Ovary (tissue), 9 donors: Measurements from ENCODE around the gene ZSCAN10. TPM values are rescaled to one million over a fixed set of nuclear protein-coding genes. Genes with fewer than 3 reads are reported as not detected.

Experiments
- DNase-seq, 5 donors: peaks; one replicate each; pipeline ENCODE4 v3.0.0-alpha.2; 2019 to 2020
- H3K27ac ChIP-seq, 2 donors: fragments of 200-600 bp; one replicate each; pipeline versions ENCODE4 v1.5.1 to v1.8.0; 2019 to 2022
- H3K27me3 ChIP-seq: fragments of 200-600 bp; one replicate; pipeline ENCODE4 v1.8.0; 2022
- H3K36me3 ChIP-seq: fragments of 200-600 bp; sonication (generic); one replicate; pipeline ENCODE4 v1.5.1; 2019
- H3K4me1 ChIP-seq: one replicate; pipeline ENCODE4 v1.8.1; 2013; ENCODE audit warnings: mild to moderate bottlenecking, moderate library complexity; ENCODE audit not compliant: insufficient read depth
- H3K4me3 ChIP-seq: fragments of 200-600 bp; sonication (generic); one replicate; pipeline ENCODE4 v1.5.1; 2017
- H3K9me3 ChIP-seq, 2 donors: fragments of 200-600 bp in 1 of 2; sonication (generic) in 1 of 2; one replicate each; pipeline versions ENCODE4 v1.5.1 to v1.8.1; 2013 to 2019; ENCODE audit warnings: mild to moderate bottlenecking in 1 of 2, moderate library complexity in 1 of 2
- CTCF ChIP-seq, 3 donors: fragments of 450-650 bp in 2 of 3; fragments of 200-600 bp in 1 of 3; IDR thresholded peaks; one replicate each; pipeline versions ENCODE4 v1.5.1 to v1.8.0; 2016 to 2022; ENCODE audit warnings: antibody characterized with exemption in 3 of 3, mild to moderate bottlenecking in 1 of 3
- EP300 ChIP-seq: sonication (generic); formaldehyde crosslinking; IDR thresholded peaks from one replicate; pipeline ENCODE4 v1.6.1; 2017; ENCODE audit warnings: antibody characterized with exemption
- POLR2A ChIP-seq: fragments of 450-650 bp; IDR thresholded peaks from one replicate; pipeline ENCODE4 v1.6.1; 2017; ENCODE audit warnings: antibody characterized with exemption, mild to moderate bottlenecking, moderate library complexity
- WGBS, 3 donors: extraction: QIAGEN DNeasy Blood & Tissue Kit in 1 of 3; methylation state at CpG; one replicate each; pipeline versions ENCODE4 v1.1.5 to v1.1.7; 2013 to 2017; 5-methylcytosine and 5-hydroxymethylcytosine counted together
- intact Hi-C, 4 donors: fragments of 100-400 bp; cut with DNase I; formaldehyde crosslinking; loops; one replicate each; pipeline versions ENCODE4 v1.11.0 to v1.15.1; 2022 to 2023
- polyA plus RNA-seq, 2 donors: library from polyadenylated mRNA; stranded (reverse); fragments of 200-250 nt in 1 of 2; fragments of 350-450 nt in 1 of 2; fragmentation: Illumina TruSeq in 1 of 2; extraction: RNeasy Lipid Tissue Mini Kit (QIAGEN cat#74804) in 1 of 2; gene quantifications; one replicate each; pipeline ENCODE4 v1.2.3, GENCODE V29; 2013 to 2014
- total RNA-seq, 7 donors: library from RNA; depleted of rRNA in 2 of 7; stranded (reverse); fragments of >200 nt in 2 of 7; fragmentation: NEBNext Ultra II Directional in 3 of 7; extraction: Animal tissue kit (Norgen Biotek cat#: 25700) in 3 of 7; gene quantifications; one replicate each; pipeline versions ENCODE4 v1.1.0 to v1.2.4, GENCODE V29; 2016 to 2023
- donor health status: DM: no; HTN: no; CAD: no; lungs with moderate emphysema.
- donor health status: DM: no; HTN: no; CAD: no.
- donor health status: Bipolar disorder and iron deficiency.
- donor health status: DM: yes; HTN: yes; CAD: no.
- donor health status: DM: no; HTN: no; CAD: no.
- donor health status: DM: yes; HTN: yes; CAD: no.

ZSCAN10 gene
- total and polyA plus RNA-seq, 9 donors = 0.06 to 0.69 (median 0.47) TPM; not detected in 6

GRCh38 chr16:3087243-3088235 is 11.6 kb downstream of the ZSCAN10 start:
- WGBS, 3 donors = 70 to 76% (median 76%) methylated on average over 17 to 18 of the region's 18 CpGs
- intact Hi-C loops = no loop called here
- no peak for DNase-seq

DNA sequence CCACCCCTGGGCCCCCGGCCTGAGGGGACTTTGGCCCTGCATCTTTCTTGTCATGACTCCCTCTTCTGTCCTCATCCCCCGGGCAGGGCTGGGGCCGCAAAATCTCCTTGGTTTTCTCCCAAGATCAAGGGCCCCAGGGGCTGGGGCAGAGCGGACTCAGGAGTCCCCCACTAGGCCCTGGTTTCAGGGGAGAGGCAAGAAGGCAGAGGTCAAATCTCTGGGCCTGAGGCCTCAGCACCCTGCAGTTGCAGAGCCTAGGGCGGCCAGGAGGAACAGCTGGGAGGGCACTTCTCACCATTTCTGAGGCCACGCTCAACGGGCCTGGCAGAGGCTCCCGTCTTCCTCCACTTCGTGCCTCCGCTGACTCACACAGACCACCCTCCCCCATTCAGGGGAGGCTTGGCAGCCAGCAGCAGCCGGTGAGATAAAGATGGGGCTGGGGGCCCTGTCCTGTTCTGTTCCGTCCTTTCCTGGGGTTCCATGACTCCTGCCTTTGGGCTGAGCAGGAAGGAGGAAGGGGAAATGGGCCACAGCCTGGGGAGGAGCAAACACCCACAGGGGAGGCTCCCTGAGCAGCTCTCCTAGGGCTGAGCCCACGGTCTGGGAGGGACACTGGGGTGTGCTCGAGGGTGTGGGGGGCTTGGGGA is 12.4 kb downstream of the ZSCAN10 start:
- 54 to 56% (median 56%) methylated on average over 14 of the region's 14 CpGs for WGBS, 3 donors
- Histone ChIP-seq H3K36me3 (no peaks in the 10 kb centered on the region), H3K9me3 (no peaks in the 10 kb centered on the region), H3K27me3 (no peaks in the 10 kb centered on the region), H3K4me3 (no peak overlapping the region), H3K4me1 (no peaks in the 10 kb centered on the region), H3K27ac (no peak overlapping the region)
- intact Hi-C loops = no loop called here
- TF ChIP-seq POLR2A = no peak
- no peak for TF ChIP-seq EP300
- TF ChIP-seq CTCF (IDR thresholded peaks at IDR 0.05) = no peak
- DNase-seq = no peak

More at GRCh38 chr16:3087243-3088235, 11.6 kb downstream of the ZSCAN10 start:
- Histone ChIP-seq H3K4me1 (no peaks in the 10 kb centered on the region), H3K4me3 (no peak overlapping the region), H3K9me3 (no peaks in the 10 kb centered on the region), H3K27me3 (no peaks in the 10 kb centered on the region), H3K27ac (no peak overlapping the region), H3K36me3 (no peaks in the 10 kb centered on the region)
- TF ChIP-seq POLR2A (no peak), CTCF (IDR thresholded peaks at IDR 0.05) (no peak), EP300 (no peak)

- Histone ChIP-seq H3K4me1 (no peaks in the 10 kb centered on the region), H3K36me3 (no peaks in the 10 kb centered on the region), H3K9me3 (no peaks in the 10 kb centered on the region), H3K4me3 (no peak overlapping the region), H3K27ac (no peak overlapping the region), H3K27me3 (no peaks in the 10 kb centered on the region)
- TF ChIP-seq POLR2A (no peak), EP300 (no peak), CTCF (IDR thresholded peaks at IDR 0.05) (no peak)
- WGBS, 3 donors = 78 to 85% (median 81%) methylated on average over 17 of the region's 17 CpGs
- intact Hi-C loops = no loop called here
- no peak for DNase-seq
Measured at GRCh38 chr16:3085868-3086595, 13.1 kb downstream of the ZSCAN10 start.

GRCh38 chr16:3084969-3085670 is 14.0 kb downstream of the ZSCAN10 start:
- Histone ChIP-seq H3K27ac (no peak overlapping the region), H3K4me3 (no peak overlapping the region), H3K36me3 (no peaks in the 10 kb centered on the region), H3K9me3 (no peaks in the 10 kb centered on the region), H3K4me1 (peaks cover 4% of the 10 kb centered on the region), H3K27me3 (no peaks in the 10 kb centered on the region)
- WGBS, 3 donors = 41 to 58% (median 49%) methylated on average over 7 of the region's 7 CpGs
- no peak for DNase-seq
- intact Hi-C loops = no loop called here
- TF ChIP-seq EP300 = no peak
- no peak for TF ChIP-seq POLR2A
- no peak for TF ChIP-seq CTCF (IDR thresholded peaks at IDR 0.05)
